H9 (cell line): ENCODE data around the gene DUOX1. TPM values are rescaled to one million over a fixed set of nuclear protein-coding genes. Genes with fewer than 3 reads are reported as not detected.

Source experiments
- DNase-seq: peaks from one replicate; pipeline ENCODE4 v3.0.0-alpha.2; 2017
- H2AFZ ChIP-seq: one replicate; pipeline ENCODE4 v1.6.1; 2013; ENCODE audit warnings: mild to moderate bottlenecking, low read length, control low read depth, moderate library complexity
- H2AK5ac ChIP-seq: 2 replicates; pipeline ENCODE4 v1.6.1; 2013; ENCODE audit warnings: low read length, control low read depth, mixed read lengths; ENCODE audit not compliant: insufficient read length
- H2BK120ac ChIP-seq: one replicate; pipeline ENCODE4 v1.6.1; 2013; ENCODE audit warnings: low read depth, mild to moderate bottlenecking, low read length, control low read depth, inconsistent platforms; ENCODE audit not compliant: poor library complexity, severe bottlenecking
- H2BK12ac ChIP-seq: 2 replicates; pipeline ENCODE4 v1.6.1; 2013; ENCODE audit warnings: low read length, control low read depth, mixed read lengths, low read depth; ENCODE audit not compliant: insufficient read length
- H2BK15ac ChIP-seq: 2 replicates; pipeline ENCODE4 v1.6.1; 2013; ENCODE audit warnings: low read depth, low read length, control low read depth
- H2BK20ac ChIP-seq: one replicate; pipeline ENCODE4 v1.6.1; 2013; ENCODE audit warnings: low read depth, mild to moderate bottlenecking, low read length, control low read depth, inconsistent platforms; ENCODE audit not compliant: poor library complexity, severe bottlenecking
- H2BK5ac ChIP-seq: 2 replicates; pipeline ENCODE4 v1.6.1; 2013; ENCODE audit warnings: low read length, control low read depth, mixed read lengths; ENCODE audit not compliant: insufficient read length
- H3K14ac ChIP-seq: 2 replicates; pipeline ENCODE4 v1.6.1; 2013; ENCODE audit warnings: low read length, control low read depth; ENCODE audit not compliant: insufficient read depth
- H3K18ac ChIP-seq: 2 replicates; pipeline ENCODE4 v1.6.1; 2013; ENCODE audit warnings: low read depth, mild to moderate bottlenecking, mixed read lengths, low read length, control low read depth; ENCODE audit not compliant: insufficient read length
- H3K23ac ChIP-seq: 2 replicates; pipeline ENCODE4 v1.6.1; 2013; ENCODE audit warnings: low read length, control low read depth, mixed read lengths, low read depth; ENCODE audit not compliant: insufficient read length
- H3K23me2 ChIP-seq: 2 replicates; pipeline ENCODE4 v1.6.1; 2013; ENCODE audit warnings: low read depth, mild to moderate bottlenecking, mixed read lengths, low read length, control low read depth; ENCODE audit not compliant: insufficient read length, poor library complexity, severe bottlenecking
- H3K27ac ChIP-seq: 2 replicates; pipeline ENCODE4 v1.5.1; 2013; ENCODE audit warnings: low read length, control low read depth, mixed read lengths, low read depth; ENCODE audit not compliant: insufficient read length
- H3K27me3 ChIP-seq: 2 replicates; pipeline ENCODE4 v1.6.1; 2013; ENCODE audit warnings: low read length, control low read depth, inconsistent platforms; ENCODE audit not compliant: insufficient read depth
- H3K4ac ChIP-seq: 2 replicates; pipeline ENCODE4 v1.6.1; 2013; ENCODE audit warnings: low read depth, mild to moderate bottlenecking, control low read depth, inconsistent platforms, low read length, moderate library complexity
- H3K4me1 ChIP-seq: 2 replicates; pipeline ENCODE4 v1.6.1; 2013; ENCODE audit warnings: low read length, control low read depth, inconsistent platforms; ENCODE audit not compliant: insufficient read depth
- H3K4me2 ChIP-seq: 2 replicates; pipeline ENCODE4 v1.6.1; 2013; ENCODE audit warnings: low read length, control low read depth, mixed read lengths; ENCODE audit not compliant: insufficient read length, insufficient read depth
- H3K56ac ChIP-seq: 2 replicates; pipeline ENCODE4 v1.6.1; 2013; ENCODE audit warnings: low read depth, mild to moderate bottlenecking, mixed read lengths, low read length, control low read depth; ENCODE audit not compliant: insufficient read length
- H3K79me1 ChIP-seq: 2 replicates; pipeline ENCODE4 v1.6.1; 2013; ENCODE audit warnings: low read depth, mild to moderate bottlenecking, moderate library complexity, low read length, control low read depth, inconsistent platforms; ENCODE audit not compliant: insufficient read depth, poor library complexity, severe bottlenecking
- H3K79me2 ChIP-seq: 2 replicates; pipeline ENCODE4 v1.6.1; 2013; ENCODE audit warnings: low read length, control low read depth, inconsistent platforms; ENCODE audit not compliant: insufficient read depth
- H3K9ac ChIP-seq: 2 replicates; pipeline ENCODE4 v1.6.1; 2013; ENCODE audit warnings: low read length, control low read depth, mixed read lengths; ENCODE audit not compliant: insufficient read length; ENCODE audit errors: extremely low read depth
- H3K9me3 ChIP-seq: one replicate; pipeline ENCODE4 v1.6.1; 2013; ENCODE audit warnings: low read depth, low read length, inconsistent platforms; ENCODE audit not compliant: control insufficient read depth
- H3T11ph ChIP-seq: one replicate; pipeline ENCODE4 v1.6.1; 2013; ENCODE audit warnings: mild to moderate bottlenecking, low read length, control low read depth, inconsistent platforms
- H4K20me1 ChIP-seq: one replicate; pipeline ENCODE4 v1.6.1; 2013; ENCODE audit not compliant: control insufficient read depth, insufficient read length, insufficient read depth
- H4K5ac ChIP-seq: 2 replicates; pipeline ENCODE4 v1.6.1; 2013; ENCODE audit warnings: low read depth, mild to moderate bottlenecking, mixed read lengths, low read length, control low read depth; ENCODE audit not compliant: insufficient read length
- H4K8ac ChIP-seq: replicated peaks from 2 replicates; pipeline ENCODE4 v1.6.1; 2013; ENCODE audit warnings: low read length, control low read depth, mixed read lengths, low read depth; ENCODE audit not compliant: insufficient read length
- H4K91ac ChIP-seq: 2 replicates; pipeline ENCODE4 v1.6.1; 2013; ENCODE audit warnings: low read depth, mild to moderate bottlenecking, moderate library complexity, mixed read lengths, low read length, control low read depth; ENCODE audit not compliant: insufficient read length
- H3K27ac Mint-ChIP-seq, 3 experiments: 2 replicates in 2 of 3; 3 replicates in 1 of 3; pipeline ENCODE4 v1.8.0; 2020 to 2021; ENCODE audit warnings: mixed read lengths in 3 of 3, mild to moderate bottlenecking in 1 of 3, moderate library complexity in 1 of 3
- H3K27me3 Mint-ChIP-seq: 2 replicates; pipeline ENCODE4 v1.8.0; 2021; ENCODE audit warnings: low read depth, mild to moderate bottlenecking, moderate library complexity, mixed read lengths
- H3K36me3 Mint-ChIP-seq, 3 experiments: 2 replicates in 2 of 3; 3 replicates in 1 of 3; pipeline ENCODE4 v1.8.0; 2020 to 2021; ENCODE audit warnings: low read depth in 3 of 3, mixed read lengths in 3 of 3; ENCODE audit not compliant: insufficient read depth in 1 of 3
- H3K4me1 Mint-ChIP-seq, 2 experiments: 2 replicates each; pipeline ENCODE4 v1.8.0; 2020; ENCODE audit warnings: mixed read lengths in 2 of 2
- H3K4me3 Mint-ChIP-seq, 2 experiments: 2 replicates in 1 of 2; 3 replicates in 1 of 2; pipeline ENCODE4 v1.8.0; 2020 to 2021; ENCODE audit warnings: mild to moderate bottlenecking in 2 of 2, mixed read lengths in 2 of 2, moderate library complexity in 1 of 2
- H3K9me3 Mint-ChIP-seq, 2 experiments: 2 replicates in 1 of 2; 3 replicates in 1 of 2; pipeline ENCODE4 v1.8.0; 2020; ENCODE audit warnings: mild to moderate bottlenecking in 2 of 2, mixed read lengths in 2 of 2, moderate library complexity in 1 of 2
- CTCF ChIP-seq: fragments of 200-600 bp; sonication (generic); conservative IDR thresholded peaks from 3 replicates; pipeline ENCODE4 v1.8.0; 2021; ENCODE audit warnings: antibody characterized with exemption, mild to moderate bottlenecking
- WGBS: extraction: QIAGEN DNeasy Blood & Tissue Kit; methylation state at CpG from one replicate; pipeline ENCODE4 v1.1.7; 2013; ENCODE audit warnings: missing lambda C conversion rate, low lambda C conversion rate, mixed read lengths; ENCODE audit not compliant: insufficient read length; ENCODE audit errors: extremely low coverage; 5-methylcytosine and 5-hydroxymethylcytosine counted together
- total RNA-seq: library from RNA; stranded (reverse); gene quantifications from 2 replicates; pipeline ENCODE4 v1.2.1, GENCODE V29; 2021

The DUOX1 gene
- total RNA-seq, 1 experiment from 2014 or later = 2.6 TPM

- no peak overlapping the region for H3K56ac ChIP-seq
- H3K27ac Mint-ChIP-seq = no peak overlapping the region
- H3K4ac ChIP-seq = no peak overlapping the region
- no peak overlapping the region for H4K8ac ChIP-seq
- no peak overlapping the region for H2BK120ac ChIP-seq
- no peak for DNase-seq
- no peak overlapping the region for H4K5ac ChIP-seq
- H4K91ac ChIP-seq = no peak overlapping the region
- H2BK15ac ChIP-seq = no peak overlapping the region
- no peaks in the 10 kb centered on the region for H3K79me1 ChIP-seq
- H2BK20ac ChIP-seq = no peak overlapping the region
- H2AFZ ChIP-seq = no peak overlapping the region
- no peak overlapping the region for H2BK12ac ChIP-seq
- H3K4me1 ChIP-seq = no peaks in the 10 kb centered on the region; the same call in 1 of the 2 replicates
- H3K27me3 Mint-ChIP-seq = peaks cover 82% of the 10 kb centered on the region
- H3K4me1 Mint-ChIP-seq = peaks cover 15 to 30% of the 10 kb centered on the region in 2 experiments
- H3K14ac ChIP-seq = no peak overlapping the region
- no peak overlapping the region for H2AK5ac ChIP-seq
- H3K9ac ChIP-seq = no peak overlapping the region
- H3T11ph ChIP-seq = no peak overlapping the region
- no peak overlapping the region for H2BK5ac ChIP-seq
- no peaks in the 10 kb centered on the region; a peak in 2 of 7 replicates for H3K36me3 Mint-ChIP-seq
- peak overlapping the region in 1 of 2 experiments; percentile 70; a peak in 3 of 5 replicates for H3K4me3 Mint-ChIP-seq
- no peak overlapping the region for H3K27ac ChIP-seq
- no CpG with 5 or more reads among the region's 33 CpGs for WGBS
- H3K27me3 ChIP-seq = peaks cover 54% of the 10 kb centered on the region
- H3K9me3 ChIP-seq = no peaks in the 10 kb centered on the region
- peaks cover 6 to 13% of the 10 kb centered on the region in 2 experiments for H3K9me3 Mint-ChIP-seq
- peak overlapping the region; percentile 46 for H3K4me2 ChIP-seq
- no peak overlapping the region for H3K23ac ChIP-seq
- H4K20me1 ChIP-seq = peaks cover 6% of the 10 kb centered on the region
- H3K79me2 ChIP-seq = no peaks in the 10 kb centered on the region
- peaks cover 2% of the 10 kb centered on the region for H3K23me2 ChIP-seq
- H3K18ac ChIP-seq = no peak overlapping the region
- no peak for TF ChIP-seq CTCF
These were observed 12.3 kb upstream of the DUOX1 start for GRCh38 chr15:45117308-45118130.
